K562 (cell line): ENCODE measurements around the gene MAPK4.

ENCODE experiments used
- EGR1 ChIP-seq: fragments of 450-650 bp; conservative IDR thresholded peaks from 2 replicates; pipeline ENCODE4 v1.6.1; 2017; ENCODE audit warnings: mild to moderate bottlenecking
- ESRRA ChIP-seq: fragments of 450-650 bp; IDR thresholded peaks from 2 replicates; pipeline ENCODE4 v1.6.1; 2014; ENCODE audit warnings: low read depth, mild to moderate bottlenecking, moderate library complexity, borderline replicate concordance
- SIN3A ChIP-seq, 2 experiments: fragments of 150-350 bp in 1 of 2; IDR thresholded peaks; 2 replicates each; pipeline ENCODE4 v1.6.1; 2011 to 2016; ENCODE audit warnings: borderline replicate concordance in 2 of 2, low read depth in 2 of 2, low read length in 2 of 2, mild to moderate bottlenecking in 2 of 2, moderate library complexity in 2 of 2; ENCODE audit not compliant: control insufficient read depth in 1 of 2
- SMAD3 ChIP-seq: fragments of 450-650 bp; formaldehyde crosslinking; conservative IDR thresholded peaks from 2 replicates; pipeline ENCODE4 v1.4.0; 2020; ENCODE audit warnings: mild to moderate bottlenecking
- SREBF2 ChIP-seq: sonication (generic); formaldehyde crosslinking; IDR thresholded peaks from 2 replicates; pipeline ENCODE4 v1.4.0; 2020; ENCODE audit warnings: mild to moderate bottlenecking, missing genetic modification reagents
- STAT5A ChIP-seq: IDR thresholded peaks from 2 replicates; pipeline ENCODE4 v1.6.1; 2012; ENCODE audit warnings: low read length, inconsistent platforms, borderline replicate concordance
- ZNF121 ChIP-seq: sonication (generic); formaldehyde crosslinking; conservative IDR thresholded peaks from 2 replicates; pipeline ENCODE4 v1.8.0; 2022; ENCODE audit warnings: missing genetic modification reagents
- TF ChIP-seq, protein P1 (sequence below): fragments of 450-650 bp; formaldehyde crosslinking; IDR thresholded peaks from 2 replicates; pipeline ENCODE4 v1.4.0; 2022; ENCODE audit warnings: missing genetic modification characterization
- TF ChIP-seq, protein P2 (sequence below), 3 experiments: IDR thresholded peaks in 2 of 3; conservative IDR thresholded peaks in 1 of 3; 2 replicates each; pipeline ENCODE4 v1.5.1; 2011 to 2012; ENCODE audit warnings: low read length in 3 of 3, mild to moderate bottlenecking in 3 of 3, control low read depth in 2 of 3, improper control_type of control experiment in 1 of 3, inconsistent platforms in 1 of 3, low read depth in 1 of 3, mixed read lengths in 1 of 3, moderate library complexity in 1 of 3; ENCODE audit not compliant: insufficient read depth in 2 of 3
- TF ChIP-seq, protein P3 (sequence below): fragments of 450-650 bp; IDR thresholded peaks from 2 replicates; pipeline ENCODE4 v1.6.1; 2017; ENCODE audit warnings: antibody characterized with exemption

DNA sequence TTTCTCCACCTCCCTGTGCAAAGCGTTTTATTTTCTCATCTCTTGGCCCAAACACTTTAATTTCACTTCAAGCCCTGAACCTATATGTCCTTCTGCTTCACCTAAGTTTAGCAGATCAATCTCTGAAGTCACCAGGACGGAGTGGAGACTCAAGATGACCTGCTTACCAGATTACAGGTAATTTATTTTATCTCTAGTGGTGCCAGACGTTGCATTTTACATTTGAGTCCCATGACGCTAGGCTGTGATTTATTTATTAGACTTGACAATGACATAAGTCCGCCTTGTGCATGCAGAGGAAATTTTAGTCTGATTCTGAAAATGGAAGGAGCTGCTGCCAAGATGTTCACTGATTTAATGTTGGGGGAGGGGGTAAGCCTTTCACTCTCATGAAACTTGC is 186.1 kb downstream of the MAPK4 start:
- TF ChIP-seq ESRRA (no peak), SIN3A (IDR thresholded peaks at IDR 0.05; ENCODE audit: borderline replicate concordance in 2 of 2, control insufficient read depth in 1 of 2, low read depth in 2 of 2, low read length in 2 of 2) (no peak), SMAD3 (CRISPR knock-in tag) (no peak), ZNF121 (CRISPR knock-in tag) (no peak), STAT5A (no peak), EGR1 (no peak), SREBF2 (CRISPR knock-in tag) (no peak)
- TF ChIP-seq, protein P1, sequence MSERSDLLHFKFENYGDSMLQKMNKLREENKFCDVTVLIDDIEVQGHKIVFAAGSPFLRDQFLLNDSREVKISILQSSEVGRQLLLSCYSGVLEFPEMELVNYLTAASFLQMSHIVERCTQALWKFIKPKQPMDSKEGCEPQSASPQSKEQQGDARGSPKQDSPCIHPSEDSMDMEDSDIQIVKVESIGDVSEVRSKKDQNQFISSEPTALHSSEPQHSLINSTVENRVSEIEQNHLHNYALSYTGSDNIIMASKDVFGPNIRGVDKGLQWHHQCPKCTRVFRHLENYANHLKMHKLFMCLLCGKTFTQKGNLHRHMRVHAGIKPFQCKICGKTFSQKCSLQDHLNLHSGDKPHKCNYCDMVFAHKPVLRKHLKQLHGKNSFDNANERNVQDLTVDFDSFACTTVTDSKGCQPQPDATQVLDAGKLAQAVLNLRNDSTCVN (CRISPR knock-in tag), result no peak
- TF ChIP-seq, protein P2, sequence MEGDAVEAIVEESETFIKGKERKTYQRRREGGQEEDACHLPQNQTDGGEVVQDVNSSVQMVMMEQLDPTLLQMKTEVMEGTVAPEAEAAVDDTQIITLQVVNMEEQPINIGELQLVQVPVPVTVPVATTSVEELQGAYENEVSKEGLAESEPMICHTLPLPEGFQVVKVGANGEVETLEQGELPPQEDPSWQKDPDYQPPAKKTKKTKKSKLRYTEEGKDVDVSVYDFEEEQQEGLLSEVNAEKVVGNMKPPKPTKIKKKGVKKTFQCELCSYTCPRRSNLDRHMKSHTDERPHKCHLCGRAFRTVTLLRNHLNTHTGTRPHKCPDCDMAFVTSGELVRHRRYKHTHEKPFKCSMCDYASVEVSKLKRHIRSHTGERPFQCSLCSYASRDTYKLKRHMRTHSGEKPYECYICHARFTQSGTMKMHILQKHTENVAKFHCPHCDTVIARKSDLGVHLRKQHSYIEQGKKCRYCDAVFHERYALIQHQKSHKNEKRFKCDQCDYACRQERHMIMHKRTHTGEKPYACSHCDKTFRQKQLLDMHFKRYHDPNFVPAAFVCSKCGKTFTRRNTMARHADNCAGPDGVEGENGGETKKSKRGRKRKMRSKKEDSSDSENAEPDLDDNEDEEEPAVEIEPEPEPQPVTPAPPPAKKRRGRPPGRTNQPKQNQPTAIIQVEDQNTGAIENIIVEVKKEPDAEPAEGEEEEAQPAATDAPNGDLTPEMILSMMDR (IDR thresholded peaks at IDR 0.05 in 2 of 3, conservative IDR thresholded peaks at IDR 0.05 in 1 of 3; ENCODE audit: insufficient read depth in 2 of 3, low read depth in 1 of 3, low read length in 3 of 3), result no peak
- TF ChIP-seq, protein P3, sequence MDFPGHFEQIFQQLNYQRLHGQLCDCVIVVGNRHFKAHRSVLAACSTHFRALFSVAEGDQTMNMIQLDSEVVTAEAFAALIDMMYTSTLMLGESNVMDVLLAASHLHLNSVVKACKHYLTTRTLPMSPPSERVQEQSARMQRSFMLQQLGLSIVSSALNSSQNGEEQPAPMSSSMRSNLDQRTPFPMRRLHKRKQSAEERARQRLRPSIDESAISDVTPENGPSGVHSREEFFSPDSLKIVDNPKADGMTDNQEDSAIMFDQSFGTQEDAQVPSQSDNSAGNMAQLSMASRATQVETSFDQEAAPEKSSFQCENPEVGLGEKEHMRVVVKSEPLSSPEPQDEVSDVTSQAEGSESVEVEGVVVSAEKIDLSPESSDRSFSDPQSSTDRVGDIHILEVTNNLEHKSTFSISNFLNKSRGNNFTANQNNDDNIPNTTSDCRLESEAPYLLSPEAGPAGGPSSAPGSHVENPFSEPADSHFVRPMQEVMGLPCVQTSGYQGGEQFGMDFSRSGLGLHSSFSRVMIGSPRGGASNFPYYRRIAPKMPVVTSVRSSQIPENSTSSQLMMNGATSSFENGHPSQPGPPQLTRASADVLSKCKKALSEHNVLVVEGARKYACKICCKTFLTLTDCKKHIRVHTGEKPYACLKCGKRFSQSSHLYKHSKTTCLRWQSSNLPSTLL, result no peak
